Left cardiac atrium (tissue), 4 donors: ENCODE measurements around the gene OR1S1. TPM values are rescaled to one million over a fixed set of nuclear protein-coding genes. Genes with fewer than 3 reads are reported as not detected.
A peak's percentile ranks its signal among the peaks of the same experiment; 100 is the strongest.
"Not testable (repeated sequence)": the region's sequence is repeated elsewhere in the genome, so short reads cannot be mapped to it uniquely, and the experiment has no call there.

Experiments
- ATAC-seq, 2 donors: fragments of 200-7000 bp; cut with Tn5 transposase; one replicate each; pipeline ENCODE4 v1.9.1; 2020; ENCODE audit warnings: mild to moderate bottlenecking in 2 of 2, moderate library complexity in 2 of 2
- DNase-seq: peaks from one replicate; pipeline ENCODE4 v3.0.0-alpha.2; 2020
- intact Hi-C, 2 donors: fragments of 100-400 bp; cut with DNase I; formaldehyde crosslinking; loops; one replicate each; pipeline versions ENCODE4 v1.14.1 to v1.15.1; 2022 to 2023
- long read RNA-seq: library from polyadenylated mRNA; unstranded; transcript quantifications from one replicate; pipeline ENCODE4 v2.0.0, GENCODE V29; 2021
- total RNA-seq, 2 donors: library from RNA; stranded (reverse); fragmentation: NEBNext Ultra II Directional; extraction: Animal tissue kit (Norgen Biotek cat#: 25700); gene quantifications; one replicate each; pipeline ENCODE4 v1.2.1, GENCODE V29; 2021
- donor health status: DM: no; HTN: yes; CAD: no.
- donor health status: DM: no; HTN: yes; CAD: no; lungs with severe emphysema.
- donor health status: DM: yes; HTN: yes; CAD: no.
- donor health status: Dilated cardiomyopathy.

OR1S1 gene
- not detected for total RNA-seq
- long read RNA-seq: 0 reads

- DNase-seq, ATAC-seq, intact Hi-C loops: not testable (repeated sequence)
Observed at GRCh38 chr11:58212420-58212819, at the start of gene OR1S1. Gene OR1S1 (plus strand): TSS chr11:58212720.

- DNase-seq (no peak), ATAC-seq (no peak)
- intact Hi-C loops: no loop called here
Observed at GRCh38 chr11:58164389-58164788, 48.1 kb upstream of the OR1S1 start.

GRCh38 chr11:58164990-58165389, 47.5 kb upstream of the OR1S1 start:
- ATAC-seq (no peak), DNase-seq (no peak)
- intact Hi-C loops: no loop called here

- ATAC-seq: no peak
- DNase-seq: no peak
- intact Hi-C loops: no loop called here
Observed at GRCh38 chr11:58165504-58166106, 46.9 kb upstream of the OR1S1 start.

GRCh38 chr11:58177409-58178054, 35.0 kb upstream of the OR1S1 start:
- intact Hi-C loops: no loop called here
- ATAC-seq (no peak), DNase-seq (no peak)

GRCh38 chr11:58178444-58178843, 34.1 kb upstream of the OR1S1 start:
- intact Hi-C loops: no loop called here
- DNase-seq (no peak), ATAC-seq (no peak)

- no peak for ATAC-seq
- intact Hi-C loops: no loop called here
- no peak for DNase-seq
Observed at GRCh38 chr11:58179648-58180047, 32.9 kb upstream of the OR1S1 start.

- intact Hi-C loops: no loop called here
- ATAC-seq (peak in 1 of 2 donors; percentile 26), DNase-seq (no peak)
Observed at GRCh38 chr11:58186938-58187337, 25.6 kb upstream of the OR1S1 start.

GRCh38 chr11:58188770-58189169, 23.8 kb upstream of the OR1S1 start, which contains the start of gene OR9Q2:
Gene OR9Q2 (plus strand): TSS chr11:58189070. CDS start chr11:58190491, 1,421 bp downstream.
- ATAC-seq (no peak), DNase-seq (no peak)
- intact Hi-C loops: no loop called here

GRCh38 chr11:58192229-58192628, 20.3 kb upstream of the OR1S1 start:
- intact Hi-C loops: no loop called here
- ATAC-seq (no peak), DNase-seq (no peak)

GRCh38 chr11:58193391-58193790, 19.1 kb upstream of the OR1S1 start:
- ATAC-seq (no peak), DNase-seq (no peak)
- intact Hi-C loops: no loop called here

- ATAC-seq: no peak
- intact Hi-C loops: no loop called here
- no peak for DNase-seq
Observed at GRCh38 chr11:58195939-58196338, 16.6 kb upstream of the OR1S1 start.

- no peak for DNase-seq
- intact Hi-C loops: no loop called here
- ATAC-seq: no peak
Observed at GRCh38 chr11:58199271-58199670, 13.2 kb upstream of the OR1S1 start.

GRCh38 chr11:58204042-58204441, 8.5 kb upstream of the OR1S1 start, which contains the start of gene OR1S2:
Gene OR1S2 (minus strand): TSS chr11:58204142. CDS start chr11:58204142, 0 bp downstream.
- no peak for ATAC-seq
- no peak for DNase-seq
- intact Hi-C loops: no loop called here

- DNase-seq (no peak), ATAC-seq (no peak)
- intact Hi-C loops: no loop called here
Observed at GRCh38 chr11:58216476-58216875, 4.0 kb downstream of the OR1S1 start.

GRCh38 chr11:58222721-58223120, 10.2 kb downstream of the OR1S1 start:
- ATAC-seq: no peak
- no peak for DNase-seq
- intact Hi-C loops: no loop called here

- intact Hi-C loops: no loop called here
- DNase-seq (no peak), ATAC-seq (no peak)
Observed at GRCh38 chr11:58227956-58228615, 15.6 kb downstream of the OR1S1 start.

GRCh38 chr11:58243954-58244353, 31.4 kb downstream of the OR1S1 start:
- DNase-seq (no peak), ATAC-seq (no peak)
- intact Hi-C loops: no loop called here

- DNase-seq (no peak), ATAC-seq (no peak)
- intact Hi-C loops: no loop called here
Observed at GRCh38 chr11:58254936-58255335, 42.4 kb downstream of the OR1S1 start.

- DNase-seq (no peak), ATAC-seq (no peak)
- intact Hi-C loops: no loop called here
Observed at GRCh38 chr11:58259983-58260382, 47.5 kb downstream of the OR1S1 start.
